ENCODE data around the gene CYLD.
A peak's percentile ranks its signal among the peaks of the same experiment; 100 is the strongest.

CYLD gene

DNA sequence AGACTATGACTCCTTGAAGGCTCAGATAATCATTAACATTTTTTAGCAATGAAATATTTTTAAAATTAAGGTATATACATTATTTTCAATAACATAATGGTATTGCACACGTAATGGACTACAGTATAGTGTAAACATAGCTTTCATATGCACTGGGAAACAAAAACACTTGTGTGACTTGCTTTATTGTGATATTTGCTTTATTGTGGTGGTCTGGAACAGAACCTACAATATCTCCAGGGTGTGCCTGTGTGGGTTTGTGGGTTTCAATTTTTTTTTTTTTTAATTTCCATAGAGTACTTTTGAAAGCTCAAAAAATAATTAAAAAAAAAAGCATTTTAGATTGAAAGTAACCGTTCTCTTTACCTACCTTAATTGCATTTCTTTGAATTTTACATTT lies 25.3 kb downstream of the CYLD start:
- no peak for DNase-seq
- Histone ChIP-seq H3K4me3 (ENCODE audit: insufficient read depth in 1 of 2, low read depth in 1 of 2, low read length in 2 of 2) (no peak overlapping the region), H3K36me3 (ENCODE audit: control insufficient read depth in 1 of 2, insufficient read depth in 2 of 2, low read depth in 1 of 2, low read length in 2 of 2) (peaks cover 3 to 53% of the 10 kb centered on the region in 2 experiments), H3K9me3 (ENCODE audit: control insufficient read depth, low read length) (peaks cover 24% of the 10 kb centered on the region), H3K4me2 (ENCODE audit: low read length, poor library complexity, severe bottlenecking) (no peak overlapping the region), H2AK5ac (ENCODE audit: low read length, severe bottlenecking) (no peak overlapping the region), H2BK12ac (ENCODE audit: low read length in 2 of 2) (no peak overlapping the region), H2BK120ac (ENCODE audit: low read depth, low read length) (no peak overlapping the region), H3K23ac (ENCODE audit: low read length in 2 of 2) (no peak overlapping the region), H4K8ac (ENCODE audit: low read length) (no peak overlapping the region), H3K9ac (ENCODE audit: low read length) (no peak overlapping the region), H4K91ac (ENCODE audit: low read length) (no peak overlapping the region), H2AFZ (ENCODE audit: low read depth, low read length) (no peak overlapping the region), H3K4ac (ENCODE audit: low read depth in 1 of 2, low read length in 2 of 2) (no peak overlapping the region), H3K79me1 (replicated peaks; ENCODE audit: low read length, poor library complexity, severe bottlenecking) (peaks cover 14% of the 10 kb centered on the region), H3K14ac (ENCODE audit: low read length in 2 of 2) (no peak overlapping the region), H2BK5ac (ENCODE audit: low read depth, low read length, poor library complexity, severe bottlenecking) (no peak overlapping the region), H3K4me1 (ENCODE audit: control insufficient read depth, insufficient read depth, low read depth, low read length) (no peaks in the 10 kb centered on the region), H3K18ac (ENCODE audit: low read depth in 1 of 2, low read length in 2 of 2) (no peak overlapping the region), H3K27me3 (ENCODE audit: control insufficient read depth in 1 of 2, insufficient read depth in 1 of 2, low read length in 2 of 2) (no peaks in the 10 kb centered on the region), H2BK15ac (ENCODE audit: low read depth, poor library complexity, severe bottlenecking) (no peak overlapping the region), H3K27ac (ENCODE audit: low read length, poor library complexity, severe bottlenecking) (no peak overlapping the region)
- WGBS: 60% methylated on average over 1 of the region's 2 CpGs

DNA sequence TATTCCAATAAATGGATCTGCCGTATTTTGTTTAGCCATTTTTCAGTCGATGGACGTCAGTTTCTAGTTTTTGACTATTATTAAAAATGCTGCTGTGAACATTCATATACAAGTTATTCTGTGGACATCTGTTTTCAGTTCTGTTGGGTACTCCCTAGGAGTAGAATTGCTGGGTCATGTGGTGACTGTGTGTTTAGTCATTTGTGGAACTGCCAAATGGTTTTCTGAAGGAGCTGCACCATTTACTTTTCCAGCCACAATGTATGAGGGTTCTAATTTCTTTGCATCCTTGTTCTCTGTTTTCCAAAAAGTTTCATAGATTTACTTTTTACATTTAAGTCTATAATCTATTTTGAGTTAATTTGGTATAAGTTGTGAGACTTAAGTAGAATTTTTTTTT lies 29.5 kb downstream of the CYLD start:
- no peak overlapping the region for H2AFZ ChIP-seq (ENCODE audit: low read depth, low read length)
- no peak for DNase-seq
- no peak overlapping the region for H2BK12ac ChIP-seq (ENCODE audit: low read length in 2 of 2)
- no peak overlapping the region for H3K4ac ChIP-seq (ENCODE audit: low read depth in 1 of 2, low read length in 2 of 2)
- H3K14ac ChIP-seq (ENCODE audit: low read length in 2 of 2): no peak overlapping the region
- H3K18ac ChIP-seq (ENCODE audit: low read depth in 1 of 2, low read length in 2 of 2): no peak overlapping the region
- H3K23ac ChIP-seq (ENCODE audit: low read length in 2 of 2): no peak overlapping the region
- no peak overlapping the region for H2AK5ac ChIP-seq (ENCODE audit: low read length, severe bottlenecking)
- peaks cover 3 to 60% of the 10 kb centered on the region in 2 experiments for H3K36me3 ChIP-seq (ENCODE audit: control insufficient read depth in 1 of 2, insufficient read depth in 2 of 2, low read depth in 1 of 2, low read length in 2 of 2)
- H3K27me3 ChIP-seq (ENCODE audit: control insufficient read depth in 1 of 2, insufficient read depth in 1 of 2, low read length in 2 of 2): no peaks in the 10 kb centered on the region
- whole genome bisulfite sequencing: 100% methylated on average over 2 of the region's 3 CpGs
- H2BK15ac ChIP-seq (ENCODE audit: low read depth, poor library complexity, severe bottlenecking): no peak overlapping the region
- no peak overlapping the region for H2BK5ac ChIP-seq (ENCODE audit: low read depth, low read length, poor library complexity, severe bottlenecking)
- H3K9me3 ChIP-seq (ENCODE audit: control insufficient read depth, low read length): peaks cover 13% of the 10 kb centered on the region
- H4K8ac ChIP-seq (ENCODE audit: low read length): no peak overlapping the region
- no peak overlapping the region for H3K4me3 ChIP-seq (ENCODE audit: insufficient read depth in 1 of 2, low read depth in 1 of 2, low read length in 2 of 2)
- no peak overlapping the region for H3K4me2 ChIP-seq (ENCODE audit: low read length, poor library complexity, severe bottlenecking)
- H3K4me1 ChIP-seq (ENCODE audit: control insufficient read depth, insufficient read depth, low read depth, low read length): no peaks in the 10 kb centered on the region
- H3K79me1 ChIP-seq (replicated peaks; ENCODE audit: low read length, poor library complexity, severe bottlenecking): peaks cover 11% of the 10 kb centered on the region
- H3K9ac ChIP-seq (ENCODE audit: low read length): peak overlapping the region; percentile 77
- H3K27ac ChIP-seq (ENCODE audit: low read length, poor library complexity, severe bottlenecking): no peak overlapping the region
- no peak overlapping the region for H2BK120ac ChIP-seq (ENCODE audit: low read depth, low read length)
- H4K91ac ChIP-seq (ENCODE audit: low read length): no peak overlapping the region

DNA sequence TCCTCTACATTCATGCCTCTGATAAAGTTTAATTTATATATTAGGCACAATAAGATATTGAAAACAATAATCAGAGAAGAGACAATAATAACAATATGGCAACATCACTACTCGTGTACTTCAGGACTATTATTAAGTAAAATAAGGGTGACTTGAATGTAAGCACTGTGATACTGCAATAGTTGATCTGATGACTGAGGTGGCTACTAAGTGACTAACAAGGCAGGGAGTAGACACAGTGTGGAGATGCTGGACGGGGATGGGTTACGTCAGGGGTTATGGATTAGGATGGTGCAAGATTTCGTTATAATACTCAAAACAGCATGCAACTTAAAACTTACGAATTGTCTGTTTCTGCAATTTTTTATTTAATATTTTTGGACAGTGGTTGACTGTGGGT lies 32.5 kb downstream of the CYLD start:
- H2AFZ ChIP-seq (ENCODE audit: low read depth, low read length): no peak overlapping the region
- peaks cover 3 to 63% of the 10 kb centered on the region in 2 experiments for H3K36me3 ChIP-seq (ENCODE audit: control insufficient read depth in 1 of 2, insufficient read depth in 2 of 2, low read depth in 1 of 2, low read length in 2 of 2)
- no peak overlapping the region for H2AK5ac ChIP-seq (ENCODE audit: low read length, severe bottlenecking)
- no peak overlapping the region for H3K9ac ChIP-seq (ENCODE audit: low read length)
- H2BK15ac ChIP-seq (ENCODE audit: low read depth, poor library complexity, severe bottlenecking): no peak overlapping the region
- no peak overlapping the region for H3K4me2 ChIP-seq (ENCODE audit: low read length, poor library complexity, severe bottlenecking)
- peaks cover 9% of the 10 kb centered on the region for H3K79me1 ChIP-seq (replicated peaks; ENCODE audit: low read length, poor library complexity, severe bottlenecking)
- H4K8ac ChIP-seq (ENCODE audit: low read length): no peak overlapping the region
- no peak overlapping the region for H4K91ac ChIP-seq (ENCODE audit: low read length)
- H3K14ac ChIP-seq (ENCODE audit: low read length in 2 of 2): no peak overlapping the region
- H3K4me1 ChIP-seq (ENCODE audit: control insufficient read depth, insufficient read depth, low read depth, low read length): no peaks in the 10 kb centered on the region
- no peak overlapping the region for H3K27ac ChIP-seq (ENCODE audit: low read length, poor library complexity, severe bottlenecking)
- H2BK120ac ChIP-seq (ENCODE audit: low read depth, low read length): no peak overlapping the region
- DNase-seq: no peak
- H3K9me3 ChIP-seq (ENCODE audit: control insufficient read depth, low read length): peaks cover 3% of the 10 kb centered on the region
- H2BK12ac ChIP-seq (ENCODE audit: low read length in 2 of 2): no peak overlapping the region
- no peak overlapping the region for H3K18ac ChIP-seq (ENCODE audit: low read depth in 1 of 2, low read length in 2 of 2)
- no peak overlapping the region for H3K4me3 ChIP-seq (ENCODE audit: insufficient read depth in 1 of 2, low read depth in 1 of 2, low read length in 2 of 2)
- no peak overlapping the region for H3K23ac ChIP-seq (ENCODE audit: low read length in 2 of 2)
- H2BK5ac ChIP-seq (ENCODE audit: low read depth, low read length, poor library complexity, severe bottlenecking): no peak overlapping the region
- no peak overlapping the region for H3K4ac ChIP-seq (ENCODE audit: low read depth in 1 of 2, low read length in 2 of 2)
- H3K27me3 ChIP-seq (ENCODE audit: control insufficient read depth in 1 of 2, insufficient read depth in 1 of 2, low read length in 2 of 2): no peaks in the 10 kb centered on the region
- WGBS: 92% methylated on average over 1 of the region's 5 CpGs

DNA sequence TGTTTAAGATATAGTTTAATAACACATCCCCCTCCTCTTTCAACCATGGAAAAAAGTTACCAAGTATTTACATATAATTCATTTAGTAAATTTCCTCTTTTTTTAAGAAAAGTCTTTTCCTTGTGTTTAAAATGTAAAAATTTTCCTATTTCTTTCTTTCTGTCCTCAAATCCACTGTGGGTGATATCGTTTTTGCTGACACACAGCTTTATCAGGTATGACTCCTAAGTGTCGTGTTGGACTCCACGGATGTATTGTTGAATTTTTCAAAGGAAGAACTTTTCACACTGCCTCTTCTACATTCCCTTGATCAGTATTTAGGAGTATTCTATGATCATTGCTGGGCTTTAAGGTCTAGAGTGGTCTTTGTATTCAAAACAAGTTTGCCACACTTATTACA lies 33.1 kb downstream of the CYLD start:
- no peak overlapping the region for H2BK5ac ChIP-seq (ENCODE audit: low read depth, low read length, poor library complexity, severe bottlenecking)
- no peaks in the 10 kb centered on the region for H3K4me1 ChIP-seq (ENCODE audit: control insufficient read depth, insufficient read depth, low read depth, low read length)
- H3K27ac ChIP-seq (ENCODE audit: low read length, poor library complexity, severe bottlenecking): no peak overlapping the region
- no peaks in the 10 kb centered on the region for H3K27me3 ChIP-seq (ENCODE audit: control insufficient read depth in 1 of 2, insufficient read depth in 1 of 2, low read length in 2 of 2)
- H3K79me1 ChIP-seq (replicated peaks; ENCODE audit: low read length, poor library complexity, severe bottlenecking): peaks cover 10% of the 10 kb centered on the region
- DNase-seq: no peak
- H3K18ac ChIP-seq (ENCODE audit: low read depth in 1 of 2, low read length in 2 of 2): no peak overlapping the region
- H3K4ac ChIP-seq (ENCODE audit: low read depth in 1 of 2, low read length in 2 of 2): no peak overlapping the region
- no peak overlapping the region for H2BK15ac ChIP-seq (ENCODE audit: low read depth, poor library complexity, severe bottlenecking)
- H3K14ac ChIP-seq (ENCODE audit: low read length in 2 of 2): no peak overlapping the region
- peaks cover 7 to 63% of the 10 kb centered on the region in 2 experiments for H3K36me3 ChIP-seq (ENCODE audit: control insufficient read depth in 1 of 2, insufficient read depth in 2 of 2, low read depth in 1 of 2, low read length in 2 of 2)
- H3K4me2 ChIP-seq (ENCODE audit: low read length, poor library complexity, severe bottlenecking): no peak overlapping the region
- H3K9me3 ChIP-seq (ENCODE audit: control insufficient read depth, low read length): no peaks in the 10 kb centered on the region
- no peak overlapping the region for H4K8ac ChIP-seq (ENCODE audit: low read length)
- 33% methylated on average over 1 of the region's 3 CpGs for WGBS
- no peak overlapping the region for H3K9ac ChIP-seq (ENCODE audit: low read length)
- no peak overlapping the region for H2BK12ac ChIP-seq (ENCODE audit: low read length in 2 of 2)
- no peak overlapping the region for H2AFZ ChIP-seq (ENCODE audit: low read depth, low read length)
- no peak overlapping the region for H2AK5ac ChIP-seq (ENCODE audit: low read length, severe bottlenecking)
- H2BK120ac ChIP-seq (ENCODE audit: low read depth, low read length): no peak overlapping the region
- H3K4me3 ChIP-seq (ENCODE audit: insufficient read depth in 1 of 2, low read depth in 1 of 2, low read length in 2 of 2): no peak overlapping the region
- H3K23ac ChIP-seq (ENCODE audit: low read length in 2 of 2): no peak overlapping the region
- H4K91ac ChIP-seq (ENCODE audit: low read length): no peak overlapping the region
